Measurements from ENCODE around the gene IGF1R. TPM values are rescaled to one million over a fixed set of nuclear protein-coding genes. Genes with fewer than 3 reads are reported as not detected.
"Not testable (repeated sequence)": the region's sequence is repeated elsewhere in the genome, so short reads cannot be mapped to it uniquely, and the experiment has no call there.

Gene IGF1R
- total RNA-seq, 1 donor from 2014 or later, result 131 TPM

- TF ChIP-seq CTCF (IDR thresholded peaks at IDR 0.05; ENCODE audit: unreplicated experiment), result no peak
- Mint-ChIP-seq H3K36me3 (ENCODE audit: low read depth, unreplicated experiment) (peaks cover 5% of the 10 kb centered on the region), H3K4me1 (ENCODE audit: unreplicated experiment) (peaks cover 8% of the 10 kb centered on the region), H3K9me3 (ENCODE audit: unreplicated experiment) (peaks cover 5% of the 10 kb centered on the region), H3K27me3 (ENCODE audit: unreplicated experiment) (peaks cover 4% of the 10 kb centered on the region), H3K27ac (ENCODE audit: unreplicated experiment) (no peak overlapping the region), H3K4me3 (ENCODE audit: unreplicated experiment) (no peak overlapping the region)
- no peak for DNase-seq (ENCODE audit: low spot score)
Observed at GRCh38 chr15:99002226-99002625, 353.9 kb downstream of the IGF1R start.

- not testable (repeated sequence) for H3K4me3 Mint-ChIP-seq (ENCODE audit: unreplicated experiment); H3K36me3 Mint-ChIP-seq (ENCODE audit: low read depth, unreplicated experiment); DNase-seq (ENCODE audit: low spot score); H3K27me3 Mint-ChIP-seq (ENCODE audit: unreplicated experiment); H3K4me1 Mint-ChIP-seq (ENCODE audit: unreplicated experiment); H3K27ac Mint-ChIP-seq (ENCODE audit: unreplicated experiment)
- peaks cover 11% of the 10 kb centered on the region for H3K9me3 Mint-ChIP-seq (ENCODE audit: unreplicated experiment)
Observed at GRCh38 chr15:99003317-99003716, 355.0 kb downstream of the IGF1R start.

- H3K36me3 Mint-ChIP-seq (ENCODE audit: low read depth, unreplicated experiment); H3K9me3 Mint-ChIP-seq (ENCODE audit: unreplicated experiment); H3K27ac Mint-ChIP-seq (ENCODE audit: unreplicated experiment); DNase-seq (ENCODE audit: low spot score); H3K27me3 Mint-ChIP-seq (ENCODE audit: unreplicated experiment); H3K4me3 Mint-ChIP-seq (ENCODE audit: unreplicated experiment): not testable (repeated sequence)
- peaks cover 12% of the 10 kb centered on the region for H3K4me1 Mint-ChIP-seq (ENCODE audit: unreplicated experiment)
Observed at GRCh38 chr15:99004998-99005974, 356.9 kb downstream of the IGF1R start.

- peaks cover 18% of the 10 kb centered on the region for H3K4me1 Mint-ChIP-seq (ENCODE audit: unreplicated experiment)
- peaks cover 4% of the 10 kb centered on the region for H3K27me3 Mint-ChIP-seq (ENCODE audit: unreplicated experiment)
- peaks cover 5% of the 10 kb centered on the region for H3K9me3 Mint-ChIP-seq (ENCODE audit: unreplicated experiment)
- peaks cover 3% of the 10 kb centered on the region for H3K36me3 Mint-ChIP-seq (ENCODE audit: low read depth, unreplicated experiment)
- H3K4me3 Mint-ChIP-seq (ENCODE audit: unreplicated experiment), result no peak overlapping the region
- DNase-seq (ENCODE audit: low spot score), result no peak
- peak overlapping the region; percentile 52 for H3K27ac Mint-ChIP-seq (ENCODE audit: unreplicated experiment)
- TF ChIP-seq CTCF (IDR thresholded peaks at IDR 0.05; ENCODE audit: unreplicated experiment), result no peak
Observed at GRCh38 chr15:99006146-99006545, 357.8 kb downstream of the IGF1R start.

GRCh38 chr15:99006904-99007495 is 358.7 kb downstream of the IGF1R start:
- H3K4me3 Mint-ChIP-seq (ENCODE audit: unreplicated experiment), result no peak overlapping the region

More at GRCh38 chr15:99006904-99007495, 358.7 kb downstream of the IGF1R start:
- H3K4me1 Mint-ChIP-seq (ENCODE audit: unreplicated experiment), result peaks cover 18% of the 10 kb centered on the region
- no peak for TF ChIP-seq CTCF (IDR thresholded peaks at IDR 0.05; ENCODE audit: unreplicated experiment)
- peaks cover 2% of the 10 kb centered on the region for H3K27me3 Mint-ChIP-seq (ENCODE audit: unreplicated experiment)
- H3K36me3 Mint-ChIP-seq (ENCODE audit: low read depth, unreplicated experiment), result peaks cover 3% of the 10 kb centered on the region
- no peak overlapping the region for H3K27ac Mint-ChIP-seq (ENCODE audit: unreplicated experiment)
- DNase-seq (ENCODE audit: low spot score), result no peak
- H3K9me3 Mint-ChIP-seq (ENCODE audit: unreplicated experiment), result peaks cover 5% of the 10 kb centered on the region

Data from endothelial cell (in vitro differentiated cells).